Fibroblast of skin of right quadriceps (primary cell): ENCODE results near the gene CSNK1G3.
A peak's percentile ranks its signal among the peaks of the same experiment; 100 is the strongest.
"Not testable (repeated sequence)": the region's sequence is repeated elsewhere in the genome, so short reads cannot be mapped to it uniquely, and the experiment has no call there.

ENCODE experiments used
- DNase-seq: peaks from one replicate; pipeline ENCODE4 v3.0.0-alpha.2; 2013

Gene CSNK1G3

DNA sequence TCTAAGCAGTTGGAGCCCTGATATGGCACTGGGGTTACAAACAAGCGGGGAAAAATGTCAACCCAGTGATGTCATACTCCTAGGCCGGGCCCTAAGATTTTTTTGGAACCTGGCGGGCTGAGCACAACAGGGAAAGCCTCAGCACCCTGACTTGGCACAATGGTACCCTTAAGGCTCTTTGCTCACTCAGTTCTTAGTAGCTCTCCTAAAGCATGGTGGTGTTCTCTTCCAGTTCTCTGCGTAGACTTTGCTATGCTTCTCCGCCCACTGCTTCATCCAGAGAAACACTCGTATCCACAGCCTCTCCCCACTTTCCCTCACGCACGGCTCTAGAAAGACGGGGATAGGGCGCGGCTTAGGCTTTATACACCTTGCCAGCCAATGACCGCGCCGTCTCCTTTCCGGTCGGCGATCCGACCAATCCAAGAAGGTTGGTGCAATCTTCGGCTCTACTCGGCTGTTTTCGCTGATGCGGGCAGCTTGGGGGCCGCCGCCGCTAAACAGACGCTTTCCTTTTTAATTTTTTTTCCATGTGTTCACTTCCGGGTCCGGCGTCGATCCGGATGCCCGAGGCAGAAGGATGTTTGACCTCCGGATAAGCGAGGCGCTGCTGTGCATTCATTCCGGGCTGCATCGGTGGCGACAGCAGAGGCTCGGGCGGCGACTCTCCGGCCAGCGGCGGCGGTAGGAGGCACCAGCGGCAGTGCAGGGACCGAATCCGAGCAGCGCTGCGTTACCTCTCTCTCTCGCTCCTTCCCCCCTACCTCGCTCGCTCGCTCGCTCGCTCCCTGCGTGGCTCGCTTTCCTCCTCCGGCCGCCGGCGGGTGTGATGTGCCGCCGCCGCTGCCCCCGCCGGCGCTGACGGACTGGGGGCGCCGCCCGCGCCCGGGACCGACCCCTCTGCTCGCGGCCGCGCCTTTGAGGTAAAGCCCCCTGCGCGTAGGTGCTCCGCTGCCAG is at the start of gene CSNK1G3:
Gene CSNK1G3, plus strand, starts transcription at position 530 of the 958 bp plus-strand sequence. CDS start 33,487 bp downstream, outside the sequence.
- peak; percentile 98 for DNase-seq

DNA sequence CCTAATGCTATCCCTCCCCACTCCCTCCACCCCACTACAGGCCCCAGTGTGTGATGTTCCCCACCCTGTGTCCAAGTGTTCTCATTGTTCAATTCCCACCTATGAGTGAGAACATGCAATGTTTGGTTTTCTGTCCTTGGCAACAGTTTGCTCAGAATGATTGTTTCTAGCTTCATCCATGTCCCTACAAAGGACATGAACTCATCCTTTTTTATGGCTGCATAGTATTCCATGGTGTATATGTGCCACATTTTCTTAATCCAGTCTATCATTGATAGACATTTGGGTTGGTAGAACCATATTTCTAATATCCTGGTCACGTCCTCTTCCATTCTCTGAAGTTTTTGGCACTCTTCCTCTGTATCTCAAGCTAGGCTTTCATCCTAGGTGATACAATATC is 45.1 kb upstream of the CSNK1G3 start:
- DNase-seq, result not testable (repeated sequence)

DNA sequence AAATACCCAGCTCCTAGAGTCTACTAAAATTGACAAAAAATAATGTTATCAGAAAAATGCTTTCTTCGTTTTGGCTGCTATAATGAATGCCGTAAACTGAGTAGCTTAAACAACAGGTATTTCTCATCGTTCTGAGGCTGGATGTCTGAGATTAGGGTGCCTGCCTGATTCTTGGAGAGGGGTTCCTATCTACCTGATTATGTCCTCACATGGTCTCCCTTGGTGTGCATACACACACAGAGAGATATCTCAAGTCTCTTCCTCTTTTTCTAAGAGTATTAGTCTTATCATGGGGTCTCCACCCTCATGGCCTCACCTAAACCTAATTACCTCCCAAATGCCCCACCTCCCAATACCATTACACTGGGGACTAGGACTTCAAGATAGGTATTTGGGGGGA is 40.6 kb upstream of the CSNK1G3 start:
- DNase-seq, result no peak

DNA sequence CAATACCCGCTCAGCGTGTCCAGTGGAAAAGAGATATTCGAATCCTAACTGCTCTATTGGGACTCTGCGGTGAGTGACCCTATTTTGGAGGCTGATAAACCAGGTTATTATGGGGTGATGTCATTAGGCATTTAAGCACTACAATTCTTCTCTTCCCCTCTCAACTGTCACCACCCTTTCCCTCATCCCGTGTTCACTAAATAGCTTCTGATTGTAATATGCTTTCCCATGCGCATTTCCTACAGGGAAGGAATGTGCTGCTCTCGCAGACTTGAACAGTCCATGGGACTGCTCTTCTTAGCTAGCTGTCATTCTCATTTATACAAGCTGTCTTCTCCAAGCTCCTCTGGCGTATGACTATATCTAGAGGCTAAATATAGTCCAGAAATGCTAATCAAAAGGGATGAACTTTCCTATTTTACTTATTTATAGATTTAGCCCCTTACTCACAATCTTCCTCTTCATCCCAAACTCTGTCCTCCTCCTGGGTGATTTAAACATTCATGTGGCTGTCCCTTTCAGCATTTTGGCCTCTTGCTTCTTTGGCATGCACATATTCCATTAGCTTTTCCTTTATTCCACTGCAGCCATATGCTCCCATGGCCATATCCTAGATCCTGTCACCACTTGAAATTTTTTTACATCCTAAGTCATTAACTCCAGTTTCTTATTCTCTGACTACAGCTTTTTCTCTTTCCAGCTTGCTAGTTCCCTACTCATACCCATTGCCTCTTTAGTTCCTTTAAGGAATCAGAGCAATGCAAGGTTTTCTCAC is 39.6 kb upstream of the CSNK1G3 start:
- peak; percentile 19 for DNase-seq

DNA sequence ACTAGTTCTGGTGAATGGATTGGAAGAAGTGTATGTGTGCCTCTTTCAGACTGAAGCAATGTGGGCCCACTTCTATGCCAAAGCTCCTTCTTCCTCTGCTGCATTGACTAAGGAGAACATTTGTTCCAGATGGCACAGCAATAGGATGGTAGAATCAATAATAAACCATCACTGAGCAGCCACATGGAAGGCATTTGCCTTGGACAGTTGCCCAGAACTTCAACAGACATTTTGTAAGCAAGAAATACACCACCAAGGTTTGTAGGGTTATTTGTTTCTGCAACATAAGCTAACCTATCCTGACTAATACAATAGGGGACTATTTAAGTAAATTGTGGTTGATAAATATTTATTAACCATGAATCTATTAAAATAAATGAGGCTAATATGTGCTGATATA is 37.7 kb upstream of the CSNK1G3 start:
- no peak for DNase-seq

DNA sequence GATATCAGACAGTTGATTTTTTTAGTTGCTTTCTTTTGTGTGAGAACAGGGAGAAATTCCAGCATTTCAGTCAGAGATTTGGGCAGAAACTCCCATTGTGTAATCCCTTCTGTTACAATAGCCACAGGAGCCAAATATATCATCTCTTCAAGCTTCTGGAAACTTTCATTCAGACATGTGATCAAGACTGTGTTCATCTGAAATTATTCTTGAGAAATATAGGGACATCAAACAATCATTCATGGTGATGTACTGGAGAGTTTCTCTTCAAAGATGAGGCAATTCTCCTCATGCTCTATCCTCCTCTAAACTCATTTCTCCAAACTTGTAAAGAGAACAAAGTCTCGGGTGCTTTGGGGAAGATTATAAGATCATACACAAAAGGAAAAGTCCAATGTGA is 35.2 kb upstream of the CSNK1G3 start:
- DNase-seq, result no peak

DNA sequence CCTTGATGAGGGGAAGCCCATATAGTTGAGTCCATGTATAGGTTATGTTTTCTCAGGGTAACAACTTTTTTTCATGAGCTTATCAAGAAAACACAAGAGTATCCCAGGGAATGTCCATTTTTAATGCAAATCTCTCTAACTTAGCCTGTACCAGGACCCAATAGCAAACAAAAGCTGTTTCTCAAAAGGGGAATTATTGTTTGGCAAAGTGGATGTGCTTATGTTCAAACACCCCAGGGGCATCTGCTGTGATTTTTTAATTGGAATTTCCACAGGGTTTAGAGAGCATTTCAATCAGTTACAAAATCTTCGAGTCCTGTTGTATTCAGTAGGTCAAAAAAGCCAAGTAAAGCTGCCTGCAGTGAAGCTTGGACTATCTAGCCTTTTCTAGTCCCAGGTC is 33.4 kb upstream of the CSNK1G3 start:
- DNase-seq, result no peak

DNA sequence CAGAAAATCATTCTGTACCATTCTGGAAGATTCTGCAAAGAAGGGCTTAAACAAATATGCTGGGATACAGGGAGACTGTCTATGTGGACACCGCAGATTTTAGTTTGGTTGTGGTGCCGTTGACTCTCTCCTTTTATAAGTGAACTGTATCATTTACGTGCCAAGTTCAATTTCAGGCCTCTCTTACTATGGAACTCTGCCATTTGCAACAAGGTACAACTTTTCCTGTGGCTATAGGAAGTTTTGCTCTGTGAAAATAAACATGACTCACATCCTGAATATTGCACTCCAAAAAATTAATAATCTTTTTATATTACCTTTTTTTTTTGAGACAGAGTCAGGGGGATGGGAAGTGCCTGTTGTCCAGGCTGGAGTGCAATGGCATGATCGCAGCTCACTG is 29.7 kb upstream of the CSNK1G3 start:
- DNase-seq, result no peak

DNA sequence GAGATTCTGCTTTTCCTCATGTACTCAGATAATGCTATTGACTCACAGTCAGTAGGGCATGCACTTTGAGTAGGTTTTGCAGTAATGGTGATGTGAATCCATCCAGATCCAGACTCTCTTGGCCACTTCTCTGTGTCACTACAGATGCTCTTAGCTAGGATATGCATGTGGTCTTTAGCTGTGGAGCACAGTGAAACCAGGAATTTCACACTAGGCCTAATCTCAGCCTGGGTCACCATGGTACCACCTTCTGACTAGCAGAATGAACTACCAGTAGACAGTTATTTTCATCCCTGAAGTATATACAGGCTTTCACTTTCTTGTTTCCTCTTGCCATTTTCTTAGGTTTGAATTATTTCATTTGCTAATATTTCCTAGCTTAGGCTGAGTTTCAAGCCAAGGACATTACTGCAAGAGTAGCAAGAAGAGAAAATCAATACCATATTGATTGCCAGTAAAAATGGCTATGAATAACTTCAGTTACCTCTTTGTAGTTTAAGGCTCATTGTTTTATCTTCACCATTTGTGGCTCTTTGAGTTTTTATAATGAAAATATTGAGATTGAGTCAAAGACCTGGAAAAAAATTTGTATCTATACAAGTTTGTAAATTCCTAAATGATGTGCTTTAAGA is 28.4 kb upstream of the CSNK1G3 start:
- no peak for DNase-seq

DNA sequence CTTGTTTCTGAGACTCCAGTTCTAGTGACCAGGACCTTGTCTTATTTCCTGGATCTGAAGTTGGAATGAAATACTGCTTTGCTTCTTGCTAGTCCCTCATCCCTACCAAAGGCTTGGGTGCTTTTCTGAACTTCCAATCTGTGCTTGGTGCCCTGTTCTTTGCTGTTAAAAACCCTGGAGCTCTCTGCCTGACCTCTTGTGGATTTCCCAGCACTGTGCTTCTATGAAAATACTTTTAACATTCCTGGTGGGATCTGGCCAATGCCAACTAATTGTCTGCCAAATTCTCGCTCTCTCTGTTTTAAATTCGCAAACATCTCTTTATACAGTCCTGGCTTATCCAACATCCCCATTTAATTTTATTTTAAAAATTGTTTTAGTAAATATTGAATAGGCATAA is 26.7 kb upstream of the CSNK1G3 start:
- DNase-seq, result no peak

DNA sequence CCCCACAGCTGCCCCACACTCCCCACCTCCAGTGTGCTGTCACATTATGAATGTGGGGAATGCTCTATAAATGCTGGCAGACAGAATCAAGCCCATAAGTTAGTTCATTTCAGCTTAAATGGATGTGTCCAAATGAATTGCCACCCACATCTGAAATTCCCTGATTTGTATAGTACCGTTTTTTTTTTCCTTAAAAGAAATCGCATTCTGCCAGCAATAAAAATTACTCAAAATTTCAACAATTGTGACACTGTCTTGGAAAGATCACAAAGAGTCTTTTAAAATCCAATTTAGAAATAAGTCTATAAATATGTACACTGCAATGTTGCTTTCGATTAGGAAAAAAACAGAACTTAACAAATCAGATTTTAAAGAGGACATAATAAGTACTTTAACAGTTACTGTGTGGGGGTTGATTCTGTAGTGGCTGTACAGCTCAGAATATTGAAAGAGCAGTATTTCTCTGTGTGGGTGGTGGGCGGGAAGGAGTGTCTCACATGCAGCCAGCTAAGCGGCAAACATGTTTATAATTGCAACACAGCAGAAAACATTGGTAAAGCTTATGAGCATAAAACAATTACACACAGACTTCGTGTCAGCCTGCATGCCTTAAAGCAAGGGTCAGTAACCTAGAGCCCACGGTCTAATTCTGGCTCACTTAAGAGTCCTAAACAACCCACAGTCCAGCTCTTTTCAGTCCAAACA is 24.9 kb upstream of the CSNK1G3 start:
- no peak for DNase-seq

DNA sequence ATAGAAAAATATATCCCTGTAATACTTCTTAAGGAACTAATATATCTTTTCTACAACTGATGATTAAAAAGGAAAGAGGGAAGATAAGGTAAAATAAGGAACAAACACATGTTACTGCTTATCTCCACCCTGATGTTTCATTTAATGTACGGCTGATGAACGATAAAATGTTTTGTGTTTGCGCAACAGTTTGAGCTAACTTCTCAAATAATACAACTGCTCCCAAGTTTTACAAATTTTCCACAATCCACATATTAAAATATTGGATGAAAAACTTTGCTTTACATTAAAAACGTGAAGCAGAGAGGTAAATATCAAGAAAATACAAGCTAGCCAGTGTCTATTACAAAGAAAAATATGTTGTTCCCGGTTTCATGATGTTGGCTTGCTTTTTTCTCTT is 21.0 kb upstream of the CSNK1G3 start:
- no peak for DNase-seq

DNA sequence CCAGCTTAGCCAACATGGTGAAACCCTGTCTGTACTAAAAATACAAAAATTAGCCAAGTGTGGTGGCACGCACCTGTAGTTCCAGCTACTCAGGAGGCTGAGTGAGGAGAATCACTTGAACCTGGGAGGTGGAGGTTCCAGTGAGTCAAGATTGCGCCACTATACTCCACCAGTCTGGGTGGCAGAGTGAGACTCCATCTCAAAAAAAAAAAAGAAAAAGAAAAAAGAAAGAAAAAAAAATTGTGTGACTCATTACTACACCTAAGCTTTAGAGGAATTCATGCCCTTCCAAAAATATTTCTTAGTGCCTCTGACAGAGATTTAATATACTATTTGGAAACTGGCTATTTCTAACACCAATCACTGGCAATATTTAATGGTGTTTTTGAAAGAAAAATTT is 16.8 kb upstream of the CSNK1G3 start:
- DNase-seq, result not testable (repeated sequence)

DNA sequence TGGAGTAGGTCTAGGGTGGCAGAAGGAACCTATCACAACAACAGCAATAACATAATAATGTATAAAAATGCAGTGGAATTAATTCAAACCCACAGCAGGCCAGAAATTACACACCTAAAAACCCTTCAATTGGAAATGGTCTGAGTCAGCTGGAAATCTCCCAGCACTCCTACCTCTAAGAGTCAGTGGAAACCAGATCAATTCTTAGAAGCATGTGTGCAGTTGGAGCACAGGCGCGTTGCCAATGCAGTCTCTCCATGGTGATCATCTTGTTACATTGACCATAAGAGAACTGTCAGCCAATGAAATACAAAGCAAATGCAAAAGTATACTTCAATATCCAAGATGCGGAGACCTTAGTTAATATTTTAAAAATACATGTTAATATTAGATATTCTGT is 15.1 kb upstream of the CSNK1G3 start:
- DNase-seq, result peak; percentile 59

DNA sequence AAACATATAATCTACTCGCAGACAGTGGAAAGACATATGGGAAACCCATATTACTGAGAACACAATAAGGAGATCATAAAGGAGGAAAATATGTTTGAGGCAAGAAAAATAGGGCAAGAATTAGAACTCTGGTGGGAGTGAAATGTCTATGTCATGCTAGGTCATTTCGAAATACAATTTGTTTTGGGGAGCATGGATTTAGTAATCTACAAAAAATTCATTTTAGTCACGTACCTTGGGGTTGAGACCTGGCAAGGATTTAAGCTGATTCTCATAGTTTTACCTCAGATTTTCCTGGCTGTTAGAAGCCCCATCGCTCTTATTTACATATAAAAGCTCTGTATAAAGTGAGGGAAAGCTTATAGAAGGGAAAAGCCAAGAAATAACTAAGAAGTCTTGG is 11.5 kb upstream of the CSNK1G3 start:
- peak; percentile 15 for DNase-seq

DNA sequence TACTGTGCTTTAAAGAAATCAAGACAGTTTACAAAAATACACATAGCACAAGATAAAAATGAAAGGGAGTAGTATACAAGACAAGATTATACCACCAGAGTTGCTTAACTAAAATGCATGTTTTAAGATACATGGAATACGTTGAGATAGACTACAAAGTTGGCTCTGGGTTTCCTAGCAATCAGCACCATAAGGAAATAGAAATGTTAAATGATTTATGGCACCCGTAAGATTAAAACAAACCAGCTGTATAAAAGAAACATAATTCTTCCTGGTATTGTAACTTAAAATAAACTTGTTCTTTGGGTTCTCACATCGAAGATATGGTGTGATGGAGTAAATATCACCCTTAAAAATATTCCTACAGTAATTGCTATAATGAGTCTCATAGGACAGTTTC is 9.9 kb upstream of the CSNK1G3 start:
- no peak for DNase-seq

DNA sequence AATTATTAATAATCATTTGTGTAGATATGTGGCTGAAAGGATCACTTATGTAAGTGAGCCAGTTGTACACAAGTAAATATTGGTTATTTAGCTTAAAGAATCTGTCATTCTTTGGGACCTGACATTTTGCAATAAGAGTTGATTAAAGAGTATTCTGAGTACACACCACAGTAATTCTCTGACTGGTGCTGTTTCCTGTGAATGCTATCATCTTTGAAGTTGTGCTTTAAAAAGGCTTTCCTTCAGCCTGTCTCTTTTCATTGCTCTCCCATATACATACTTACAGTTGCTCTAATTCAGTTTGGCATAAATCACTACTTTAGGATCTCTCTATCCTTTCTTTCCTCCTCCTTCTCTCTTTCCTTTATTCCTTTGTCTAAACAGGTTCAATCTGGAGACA is 8.7 kb upstream of the CSNK1G3 start:
- no peak for DNase-seq

DNA sequence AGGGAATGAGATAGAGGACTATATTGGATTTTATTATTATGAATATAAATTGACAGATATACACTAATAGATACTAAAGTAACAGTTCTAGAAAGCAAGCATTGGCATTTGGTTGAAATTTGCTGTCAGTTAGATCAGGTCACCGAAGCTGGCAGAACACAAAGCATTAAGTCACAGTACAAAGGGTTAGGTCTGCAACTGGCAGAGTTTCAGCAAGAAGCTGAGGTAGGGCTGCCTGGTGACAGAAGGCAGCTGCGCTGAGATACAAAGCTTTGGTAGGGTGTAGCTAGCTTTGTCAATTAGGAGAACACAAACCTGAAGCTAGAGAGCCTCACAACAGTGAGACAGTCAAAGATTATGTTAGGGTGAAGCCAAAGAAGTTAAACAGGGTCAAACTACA is 6.3 kb upstream of the CSNK1G3 start:
- DNase-seq, result no peak

DNA sequence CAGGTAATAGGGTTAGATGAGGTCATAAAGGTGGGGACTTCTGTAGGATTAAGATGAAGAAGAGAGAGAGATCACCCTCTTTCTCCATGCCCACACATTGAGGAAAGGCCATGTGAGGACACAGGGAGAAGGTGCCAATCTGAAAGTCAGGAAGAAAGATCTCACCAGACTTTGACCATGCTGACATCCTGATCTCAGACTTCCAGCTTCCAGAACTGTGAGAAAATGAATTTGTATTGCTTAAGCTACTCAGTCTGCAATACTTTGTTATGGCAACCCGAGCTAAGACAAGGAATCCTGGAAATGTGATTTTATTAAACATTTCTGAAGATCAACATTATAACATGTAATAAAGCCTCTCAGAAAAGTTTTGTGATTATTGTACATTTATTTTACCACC is 3.5 kb upstream of the CSNK1G3 start:
- no peak for DNase-seq

DNA sequence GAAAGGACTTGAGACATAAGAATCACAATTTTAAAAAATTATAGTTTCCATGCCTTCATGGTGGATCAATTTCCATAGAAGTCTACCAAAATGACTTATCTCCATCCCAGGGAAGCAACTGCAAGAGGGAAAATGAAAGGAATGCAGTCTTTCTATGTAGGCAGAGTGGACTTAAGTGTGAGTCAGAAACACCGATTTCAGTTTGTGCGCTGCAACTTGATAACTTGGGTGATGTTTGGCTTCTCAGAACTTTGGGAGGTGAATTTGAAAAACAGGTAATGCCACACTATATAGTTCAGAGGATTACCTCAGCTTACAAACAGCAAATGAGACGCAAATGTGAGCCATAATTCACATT is 708 bp upstream of the CSNK1G3 start:
- DNase-seq, result peak; percentile 55

DNA sequence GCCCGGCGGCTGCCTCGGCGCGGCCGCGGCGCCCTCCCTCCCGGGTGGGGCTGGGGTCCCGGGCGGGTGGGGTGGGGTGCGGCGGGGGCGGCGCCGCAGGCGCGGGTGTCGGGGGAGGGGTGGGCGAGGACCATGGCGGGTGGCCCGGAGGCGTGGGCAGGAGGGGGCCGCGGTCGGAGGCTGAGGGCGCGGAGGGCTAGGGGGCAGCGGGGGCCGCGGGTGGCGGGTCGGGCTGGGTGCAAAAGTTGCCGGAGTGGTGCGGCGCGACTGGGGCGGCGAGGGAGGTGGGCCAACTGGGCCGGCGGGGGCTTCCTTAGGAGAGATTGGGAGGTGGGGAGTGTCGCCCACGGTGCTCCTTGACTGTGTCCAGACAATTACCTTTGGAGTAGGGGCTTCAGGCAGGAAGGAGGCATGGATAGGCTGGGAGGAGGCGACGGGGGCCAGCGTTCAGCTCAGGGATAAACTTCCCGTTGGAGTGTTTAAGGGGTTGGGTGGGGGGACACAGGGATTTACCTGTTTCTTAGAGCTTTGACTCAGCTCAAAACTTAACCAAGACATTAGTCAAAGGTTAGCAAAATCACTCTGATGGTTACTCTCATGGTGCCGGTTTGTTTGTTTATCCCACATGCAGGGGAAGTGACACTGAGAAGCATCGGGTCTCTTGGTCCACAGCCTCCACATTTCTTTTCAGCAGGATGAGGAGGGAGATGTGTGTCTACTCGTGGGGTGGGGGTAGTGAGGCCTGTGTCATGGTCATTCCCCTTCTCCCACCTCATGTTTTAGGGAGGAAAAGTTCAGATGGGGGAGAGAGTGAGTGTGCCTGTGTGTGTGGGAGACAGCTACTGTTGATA is 859 bp downstream of the CSNK1G3 start:
- DNase-seq, result peak; percentile 28
